Brain microvascular endothelial cell (primary cell): ENCODE data around the gene ZNF608.
A peak's percentile ranks its signal among the peaks of the same experiment; 100 is the strongest.

Experiments used
- DNase-seq: peaks from one replicate; pipeline ENCODE4 v3.0.0-alpha.2; 2020
- H3K27ac ChIP-seq: fragments of 250-450 bp; sonication (Bioruptor Pico); 2 replicates; pipeline ENCODE4 v1.5.1; 2020; ENCODE audit warnings: mild to moderate bottlenecking, moderate library complexity
- H3K27me3 ChIP-seq: fragments of 250-450 bp; sonication (Bioruptor Pico); replicated peaks from 2 replicates; pipeline ENCODE4 v1.5.1; 2020; ENCODE audit warnings: mild to moderate bottlenecking
- H3K36me3 ChIP-seq: fragments of 250-450 bp; sonication (Bioruptor Pico); replicated peaks from 2 replicates; pipeline ENCODE4 v1.5.1; 2020; ENCODE audit warnings: mild to moderate bottlenecking
- H3K4me3 ChIP-seq: 2 replicates; pipeline ENCODE4 v1.5.1; 2011; ENCODE audit warnings: low read depth, mild to moderate bottlenecking, control low read depth, low read length, moderate library complexity
- CTCF ChIP-seq: IDR thresholded peaks from 2 replicates; pipeline ENCODE4 v1.5.1; 2011; ENCODE audit warnings: low read depth, mild to moderate bottlenecking, moderate library complexity, low read length, control low read depth, inconsistent platforms; ENCODE audit errors: missing control alignments
- in situ Hi-C: cut with HindIII; loops from 2 replicates; pipeline ENCODE4 v1.10.0; 2017; ENCODE audit warnings: low sequenced_read_pairs, low pct_ligation_motif_present

The ZNF608 gene

GRCh38 chr5:124752854-124753720 is 6.6 kb upstream of the ZNF608 start:
- no peak for TF ChIP-seq CTCF
- H3K36me3 ChIP-seq: no peaks in the 10 kb centered on the region
- no peak overlapping the region for H3K4me3 ChIP-seq
- no peak for DNase-seq
- no peak overlapping the region for H3K27ac ChIP-seq
- no peaks in the 10 kb centered on the region for H3K27me3 ChIP-seq
- in situ Hi-C loops: no loop called here

GRCh38 chr5:124751031-124751430 is 4.6 kb upstream of the ZNF608 start:
- Histone ChIP-seq H3K4me3 (no peak overlapping the region), H3K36me3 (no peaks in the 10 kb centered on the region)
- TF ChIP-seq CTCF: no peak

GRCh38 chr5:124748687-124749594 is 2.5 kb upstream of the ZNF608 start:
- no peaks in the 10 kb centered on the region for H3K36me3 ChIP-seq
- in situ Hi-C loops: no loop called here
- H3K27me3 ChIP-seq: no peaks in the 10 kb centered on the region
- peak overlapping the region; percentile 87 for H3K27ac ChIP-seq
- peak overlapping the region; percentile 84 for H3K4me3 ChIP-seq
- no peak for TF ChIP-seq CTCF
- peak; percentile 93 for DNase-seq

More at GRCh38 chr5:124751031-124751430, 4.6 kb upstream of the ZNF608 start:
- no peak for DNase-seq
- H3K27me3 ChIP-seq: no peaks in the 10 kb centered on the region
- H3K27ac ChIP-seq: no peak overlapping the region
- in situ Hi-C loops: no loop called here

GRCh38 chr5:124747791-124748686 is 1.6 kb upstream of the ZNF608 start:
- peak overlapping the region; percentile 84 for H3K4me3 ChIP-seq
- DNase-seq: no peak
- no peaks in the 10 kb centered on the region for H3K27me3 ChIP-seq
- in situ Hi-C loops: no loop called here
- no peak for TF ChIP-seq CTCF
- H3K27ac ChIP-seq: peak overlapping the region; percentile 87
- H3K36me3 ChIP-seq: no peaks in the 10 kb centered on the region
